ENCODE measurements around the gene CLDN25. TPM values are rescaled to one million over a fixed set of nuclear protein-coding genes. Genes with fewer than 3 reads are reported as not detected.

The CLDN25 gene
- total RNA-seq, result not detected in 2 replicates

DNA sequence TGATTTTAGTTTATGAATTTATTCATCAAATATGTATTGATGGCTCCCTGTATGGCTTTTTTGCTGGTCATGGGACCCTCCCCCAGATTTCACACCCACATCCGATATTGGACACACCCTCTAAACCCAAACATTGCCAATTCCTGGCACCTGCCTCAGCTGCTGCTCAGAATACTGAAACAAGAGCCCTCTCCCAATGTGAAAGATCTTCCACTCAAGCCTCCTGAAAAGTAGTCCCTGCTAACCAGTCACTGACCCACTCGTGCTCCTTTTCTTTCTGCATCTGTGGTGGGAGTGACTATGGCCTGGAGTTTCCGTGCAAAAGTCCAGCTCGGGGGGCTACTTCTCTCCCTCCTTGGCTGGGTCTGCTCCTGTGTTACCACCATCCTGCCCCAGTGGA, at the start of gene CLDN25:
Gene CLDN25, plus strand, starts transcription at position 301 of the 400 bp plus-strand sequence. Its CDS starts 0 bp downstream, at position 301.

DNA sequence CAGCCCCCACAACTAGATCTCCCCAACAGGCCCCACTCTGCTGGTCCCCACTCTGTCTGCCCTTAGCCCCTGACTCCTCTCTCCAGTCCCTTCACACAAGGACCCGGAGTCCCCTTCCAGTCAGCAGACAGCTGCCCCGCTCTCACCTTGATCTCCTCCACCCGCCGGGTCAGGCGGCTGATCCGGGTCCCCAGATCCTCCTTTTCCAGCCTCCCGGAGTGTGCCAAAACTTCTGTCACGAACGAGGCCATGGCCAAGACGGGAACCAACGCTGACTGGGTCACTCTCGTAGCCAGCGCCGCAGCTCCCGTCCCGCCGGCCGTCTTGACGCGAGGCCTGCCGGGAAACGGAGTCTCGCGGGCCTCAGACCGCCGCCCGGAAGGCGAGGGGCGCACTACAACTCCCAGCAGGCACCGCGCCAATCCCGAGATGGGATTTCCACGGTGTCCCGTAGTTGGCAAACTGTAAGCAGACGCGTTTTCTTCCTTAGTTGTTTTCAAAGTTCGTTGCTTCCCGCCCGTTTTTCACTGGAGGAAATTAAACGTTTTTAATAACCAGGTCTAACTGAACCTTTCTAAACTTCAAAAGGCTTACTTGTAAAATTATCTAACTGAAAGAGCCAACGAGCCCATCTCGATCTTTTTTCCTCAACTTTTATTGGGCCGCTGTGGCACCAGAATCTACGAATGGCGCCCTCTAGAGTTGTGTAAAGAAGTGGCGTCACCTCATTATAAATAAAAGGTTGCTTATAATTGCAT, 6.0 kb upstream of the CLDN25 start, which contains the start of gene ZW10:
Gene ZW10, minus strand, starts transcription at position 277 of the 758 bp plus-strand sequence. Its CDS starts 26 bp downstream, at position 251.

Small RNA genes within 50 kb of the gene (small RNA-seq; reads per million reads assigned to genes)
- gene LRRC37A13P (not detected), gene RPS29P19 (not detected)

Other genes starting within 250 kb of the CLDN25 start
- gene TMPRSS5, start 73.5 kb upstream of the CLDN25 start, total RNA-seq, result 0.24 and 0.32 TPM in 2 replicates
- 18.3 and 21.4 TPM in 2 replicates for gene ZW10, start 6.1 kb upstream of the CLDN25 start, total RNA-seq
- 23.6 and 33.6 TPM in 2 replicates for gene USP28, start 95.8 kb downstream of the CLDN25 start, total RNA-seq
- gene HTR3B, start 125.0 kb downstream of the CLDN25 start, total RNA-seq, result not detected in 2 replicates
- gene HTR3A, start 195.3 kb downstream of the CLDN25 start, total RNA-seq, result not detected in 2 replicates

Data from hair follicle dermal papilla cell (primary cell).